KMS-11 (cell line): ENCODE data around the gene CAPN11.
A peak's percentile ranks its signal among the peaks of the same experiment; 100 is the strongest.

Source experiments
- H2AFZ ChIP-seq: fragments of 200-600 bp; sonication (generic); 2 replicates; pipeline ENCODE4 v1.6.1; 2016; ENCODE audit warnings: antibody characterized with exemption, mixed run types, low read depth
- H3K27ac ChIP-seq: fragments of 200-600 bp; sonication (generic); 2 replicates; pipeline ENCODE4 v1.6.1; 2016; ENCODE audit warnings: mild to moderate bottlenecking, mixed run types
- H3K27me3 ChIP-seq: fragments of 200-600 bp; sonication (generic); 2 replicates; pipeline ENCODE4 v1.6.1; 2017; ENCODE audit warnings: mild to moderate bottlenecking, low read depth, mixed run types, moderate library complexity; ENCODE audit not compliant: insufficient read depth
- H3K36me3 ChIP-seq: fragments of 200-600 bp; sonication (generic); 2 replicates; pipeline ENCODE4 v1.6.1; 2017; ENCODE audit warnings: mild to moderate bottlenecking, mixed run types; ENCODE audit not compliant: insufficient read depth
- H3K4me1 ChIP-seq: fragments of 200-600 bp; sonication (generic); 2 replicates; pipeline ENCODE4 v1.6.1; 2016; ENCODE audit warnings: mild to moderate bottlenecking, low read depth, mixed run types; ENCODE audit not compliant: poor library complexity, severe bottlenecking
- H3K4me2 ChIP-seq: fragments of 200-600 bp; sonication (generic); 2 replicates; pipeline ENCODE4 v1.7.0; 2016; ENCODE audit warnings: mild to moderate bottlenecking, mixed run types
- H3K4me3 ChIP-seq: fragments of 200-600 bp; sonication (generic); IDR thresholded peaks from 2 replicates; pipeline ENCODE4 v1.6.1; 2017; ENCODE audit warnings: low read depth, low read length, mixed read lengths; ENCODE audit not compliant: insufficient read depth
- H3K79me2 ChIP-seq: fragments of 200-600 bp; sonication (generic); 2 replicates; pipeline ENCODE4 v1.6.1; 2016; ENCODE audit warnings: low read depth, mixed run types; ENCODE audit not compliant: insufficient read depth
- H3K9ac ChIP-seq: fragments of 200-600 bp; sonication (generic); 2 replicates; pipeline ENCODE4 v1.6.1; 2016; ENCODE audit warnings: mild to moderate bottlenecking, mixed run types
- H4K20me1 ChIP-seq: fragments of 200-600 bp; sonication (generic); 2 replicates; pipeline ENCODE4 v1.6.1; 2016; ENCODE audit warnings: mild to moderate bottlenecking, mixed run types; ENCODE audit not compliant: insufficient read depth
- CTCF ChIP-seq: fragments of 200-600 bp; sonication (generic); conservative IDR thresholded peaks from 2 replicates; pipeline ENCODE4 v1.6.1; 2017; ENCODE audit warnings: low read depth, mild to moderate bottlenecking, antibody characterized with exemption, low read length, moderate library complexity, mixed read lengths

The CAPN11 gene

GRCh38 chr6:44117397-44118128 lies 41.1 kb upstream of the CAPN11 start:
- Histone ChIP-seq H2AFZ (no peak overlapping the region), H3K79me2 (peaks cover 78% of the 10 kb centered on the region), H3K27ac (peak overlapping the region; percentile 40; the same call in 1 of the 2 replicates), H3K4me1 (peaks cover 71% of the 10 kb centered on the region), H4K20me1 (peaks cover 52% of the 10 kb centered on the region), H3K9ac (no peak overlapping the region), H3K36me3 (no peaks in the 10 kb centered on the region; the same call in 1 of the 2 replicates), H3K4me3 (no peak overlapping the region), H3K4me2 (peak overlapping the region; percentile 75; the same call in 1 of the 2 replicates), H3K27me3 (no peaks in the 10 kb centered on the region)
- no peak for TF ChIP-seq CTCF

GRCh38 chr6:44119704-44120262 lies 38.8 kb upstream of the CAPN11 start:
- Histone ChIP-seq H3K4me3 (no peak overlapping the region), H4K20me1 (peaks cover 71% of the 10 kb centered on the region), H3K4me1 (peaks cover 90% of the 10 kb centered on the region), H3K9ac (no peak overlapping the region), H3K79me2 (peaks cover 96% of the 10 kb centered on the region), H3K27ac (no peak overlapping the region), H3K4me2 (no peak overlapping the region), H3K27me3 (no peaks in the 10 kb centered on the region), H3K36me3 (no peaks in the 10 kb centered on the region; the same call in 1 of the 2 replicates), H2AFZ (no peak overlapping the region)
- no peak for TF ChIP-seq CTCF

- Histone ChIP-seq H4K20me1 (peaks cover 71% of the 10 kb centered on the region), H2AFZ (no peak overlapping the region), H3K9ac (no peak overlapping the region), H3K4me2 (no peak overlapping the region), H3K4me1 (peaks cover 90% of the 10 kb centered on the region), H3K27ac (no peak overlapping the region), H3K79me2 (peaks cover 97% of the 10 kb centered on the region), H3K36me3 (no peaks in the 10 kb centered on the region), H3K4me3 (no peak overlapping the region), H3K27me3 (no peaks in the 10 kb centered on the region)
- no peak for TF ChIP-seq CTCF
These were observed 37.8 kb upstream of the CAPN11 start for GRCh38 chr6:44120692-44121443.

GRCh38 chr6:44122801-44123200 lies 35.8 kb upstream of the CAPN11 start:
- no peak overlapping the region for H3K27ac ChIP-seq
- H4K20me1 ChIP-seq: peaks cover 72% of the 10 kb centered on the region
- H3K4me1 ChIP-seq: peaks cover 78% of the 10 kb centered on the region

More at GRCh38 chr6:44122801-44123200, 35.8 kb upstream of the CAPN11 start:
- no peaks in the 10 kb centered on the region for H3K36me3 ChIP-seq
- H3K79me2 ChIP-seq: peaks cover 91% of the 10 kb centered on the region
- no peak overlapping the region for H3K9ac ChIP-seq
- H3K27me3 ChIP-seq: no peaks in the 10 kb centered on the region
- no peak overlapping the region for H3K4me3 ChIP-seq
- peak overlapping the region; percentile 14; the same call in 1 of the 2 replicates for H3K4me2 ChIP-seq
- H2AFZ ChIP-seq: no peak overlapping the region
- no peak for TF ChIP-seq CTCF
